ENCODE measurements around the gene CITED2.
"Not testable (repeated sequence)": the region's sequence is repeated elsewhere in the genome, so short reads cannot be mapped to it uniquely, and the experiment has no call there.

Gene CITED2

GRCh38 chr6:139370283-139370998, 4.0 kb downstream of the CITED2 start:
- no peak overlapping the region for H3K4me3 ChIP-seq (ENCODE audit: low read depth, low read length)

DNA sequence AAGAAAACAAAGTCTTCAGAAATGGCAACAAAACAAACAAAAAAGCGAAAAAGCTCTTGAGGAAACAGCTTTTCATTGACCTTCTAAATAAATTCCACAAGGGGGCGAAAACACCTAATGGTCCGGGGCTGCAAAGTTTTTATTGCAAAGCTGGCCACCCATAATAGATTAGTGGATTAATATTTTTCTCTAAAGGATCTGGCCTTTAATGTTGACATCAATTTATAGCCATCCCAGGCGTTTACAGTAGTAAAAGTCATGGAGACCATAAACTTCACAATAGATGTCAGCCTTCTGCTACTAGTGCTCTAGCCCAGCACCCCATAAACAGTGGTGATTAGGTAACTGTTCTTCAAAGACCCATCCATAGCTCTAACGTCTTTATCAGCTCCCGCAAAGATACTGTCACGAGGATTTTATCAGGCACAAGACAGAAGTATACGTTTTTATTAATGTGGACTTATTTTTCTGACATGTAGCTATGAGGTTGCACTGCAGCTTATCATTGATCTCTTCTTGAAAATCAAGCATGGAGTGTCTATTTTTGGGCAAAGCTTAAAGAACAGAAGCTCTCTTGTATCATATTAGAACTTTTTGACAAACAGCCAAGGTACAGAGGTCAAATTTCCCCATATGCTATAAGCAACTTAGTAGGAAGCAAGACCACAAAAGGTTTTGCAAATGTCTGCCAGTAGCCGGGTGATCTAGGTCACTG, 4.7 kb downstream of the CITED2 start:
- peaks cover 28% of the 10 kb centered on the region for H3K4me1 ChIP-seq (ENCODE audit: control insufficient read depth, insufficient read depth, low read length)
- H3K4me3 ChIP-seq (ENCODE audit: low read depth, low read length), result no peak overlapping the region
- H3K9ac ChIP-seq (ENCODE audit: low read depth, low read length), result no peak overlapping the region
- no peaks in the 10 kb centered on the region for H3K9me3 ChIP-seq (ENCODE audit: control insufficient read depth, insufficient read depth, low read length)
- H3K36me3 ChIP-seq (ENCODE audit: control insufficient read depth, insufficient read depth, low read length), result no peaks in the 10 kb centered on the region
- no peaks in the 10 kb centered on the region for H3K27me3 ChIP-seq (ENCODE audit: control insufficient read depth, insufficient read depth, low read length)

More at GRCh38 chr6:139370283-139370998, 4.0 kb downstream of the CITED2 start:
- Histone ChIP-seq H3K27me3 (ENCODE audit: control insufficient read depth, insufficient read depth, low read length) (no peaks in the 10 kb centered on the region), H3K9me3 (ENCODE audit: control insufficient read depth, insufficient read depth, low read length) (no peaks in the 10 kb centered on the region), H3K4me1 (ENCODE audit: control insufficient read depth, insufficient read depth, low read length) (peaks cover 28% of the 10 kb centered on the region), H3K36me3 (ENCODE audit: control insufficient read depth, insufficient read depth, low read length) (no peaks in the 10 kb centered on the region), H3K9ac (ENCODE audit: low read depth, low read length) (no peak overlapping the region)

- Histone ChIP-seq H3K9ac (ENCODE audit: low read depth, low read length) (no peak overlapping the region), H3K4me1 (ENCODE audit: control insufficient read depth, insufficient read depth, low read length) (peaks cover 28% of the 10 kb centered on the region), H3K36me3 (ENCODE audit: control insufficient read depth, insufficient read depth, low read length) (no peaks in the 10 kb centered on the region), H3K9me3 (ENCODE audit: control insufficient read depth, insufficient read depth, low read length) (no peaks in the 10 kb centered on the region), H3K27me3 (ENCODE audit: control insufficient read depth, insufficient read depth, low read length) (no peaks in the 10 kb centered on the region), H3K4me3 (ENCODE audit: low read depth, low read length) (peak overlapping the region; percentile 20)
These were observed 5.4 kb downstream of the CITED2 start for GRCh38 chr6:139369068-139369467.

- H3K9ac ChIP-seq (ENCODE audit: low read depth, low read length), result no peak overlapping the region
- no peaks in the 10 kb centered on the region for H3K36me3 ChIP-seq (ENCODE audit: control insufficient read depth, insufficient read depth, low read length)
- peak overlapping the region; percentile 20 for H3K4me3 ChIP-seq (ENCODE audit: low read depth, low read length)
- peaks cover 28% of the 10 kb centered on the region for H3K4me1 ChIP-seq (ENCODE audit: control insufficient read depth, insufficient read depth, low read length)
- no peaks in the 10 kb centered on the region for H3K27me3 ChIP-seq (ENCODE audit: control insufficient read depth, insufficient read depth, low read length)
- H3K9me3 ChIP-seq (ENCODE audit: control insufficient read depth, insufficient read depth, low read length), result no peaks in the 10 kb centered on the region
These were observed 5.8 kb downstream of the CITED2 start for GRCh38 chr6:139368661-139369060.

- peak overlapping the region; percentile 39 for H3K9ac ChIP-seq (ENCODE audit: low read depth, low read length)
These were observed 6.6 kb downstream of the CITED2 start for GRCh38 chr6:139367810-139368351.

GRCh38 chr6:139364982-139365379, 9.5 kb downstream of the CITED2 start:
- no peaks in the 10 kb centered on the region for H3K36me3 ChIP-seq (ENCODE audit: control insufficient read depth, insufficient read depth, low read length)
- no peak overlapping the region for H3K9ac ChIP-seq (ENCODE audit: low read depth, low read length)
- H3K27me3 ChIP-seq (ENCODE audit: control insufficient read depth, insufficient read depth, low read length), result no peaks in the 10 kb centered on the region
- no peaks in the 10 kb centered on the region for H3K9me3 ChIP-seq (ENCODE audit: control insufficient read depth, insufficient read depth, low read length)
- H3K4me3 ChIP-seq (ENCODE audit: low read depth, low read length), result no peak overlapping the region
- peaks cover 26% of the 10 kb centered on the region for H3K4me1 ChIP-seq (ENCODE audit: control insufficient read depth, insufficient read depth, low read length)

More at GRCh38 chr6:139367810-139368351, 6.6 kb downstream of the CITED2 start:
- peaks cover 28% of the 10 kb centered on the region for H3K4me1 ChIP-seq (ENCODE audit: control insufficient read depth, insufficient read depth, low read length)
- no peak overlapping the region for H3K4me3 ChIP-seq (ENCODE audit: low read depth, low read length)
- H3K36me3 ChIP-seq (ENCODE audit: control insufficient read depth, insufficient read depth, low read length), result no peaks in the 10 kb centered on the region
- H3K27me3 ChIP-seq (ENCODE audit: control insufficient read depth, insufficient read depth, low read length), result no peaks in the 10 kb centered on the region
- no peaks in the 10 kb centered on the region for H3K9me3 ChIP-seq (ENCODE audit: control insufficient read depth, insufficient read depth, low read length)

- H3K4me1 ChIP-seq (ENCODE audit: control insufficient read depth, insufficient read depth, low read length), result peaks cover 22% of the 10 kb centered on the region
- H3K36me3 ChIP-seq (ENCODE audit: control insufficient read depth, insufficient read depth, low read length), result no peaks in the 10 kb centered on the region
- no peaks in the 10 kb centered on the region for H3K9me3 ChIP-seq (ENCODE audit: control insufficient read depth, insufficient read depth, low read length)
- no peak overlapping the region for H3K9ac ChIP-seq (ENCODE audit: low read depth, low read length)
- no peaks in the 10 kb centered on the region for H3K27me3 ChIP-seq (ENCODE audit: control insufficient read depth, insufficient read depth, low read length)
- H3K4me3 ChIP-seq (ENCODE audit: low read depth, low read length), result no peak overlapping the region
These were observed 10.0 kb downstream of the CITED2 start for GRCh38 chr6:139364302-139364981.

DNA sequence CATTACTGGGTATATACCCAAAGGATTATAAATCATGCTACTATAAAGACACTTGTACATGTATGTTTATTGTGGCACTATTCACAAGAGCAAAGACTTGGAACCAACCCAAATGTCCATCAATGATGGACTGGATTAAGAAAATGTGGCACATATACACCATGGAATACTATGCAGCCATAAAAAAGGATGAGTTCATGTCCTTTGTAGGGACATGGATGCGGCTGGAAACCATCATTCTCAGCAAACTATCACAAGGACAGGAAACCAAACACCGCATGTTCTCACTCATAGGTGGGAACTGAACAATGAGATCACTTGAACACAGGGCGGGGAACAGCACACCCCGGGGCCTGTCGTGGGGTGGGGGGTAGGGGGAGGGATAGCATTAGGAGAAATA, 10.7 kb downstream of the CITED2 start:
- not testable (repeated sequence) for H3K9ac ChIP-seq (ENCODE audit: low read depth, low read length); H3K4me3 ChIP-seq (ENCODE audit: low read depth, low read length); H3K27me3 ChIP-seq (ENCODE audit: control insufficient read depth, insufficient read depth, low read length); H3K36me3 ChIP-seq (ENCODE audit: control insufficient read depth, insufficient read depth, low read length); H3K9me3 ChIP-seq (ENCODE audit: control insufficient read depth, insufficient read depth, low read length)
- H3K4me1 ChIP-seq (ENCODE audit: control insufficient read depth, insufficient read depth, low read length), result peaks cover 16% of the 10 kb centered on the region

GRCh38 chr6:139363123-139363522, 11.3 kb downstream of the CITED2 start:
- H3K9me3 ChIP-seq (ENCODE audit: control insufficient read depth, insufficient read depth, low read length); H3K9ac ChIP-seq (ENCODE audit: low read depth, low read length); H3K36me3 ChIP-seq (ENCODE audit: control insufficient read depth, insufficient read depth, low read length); H3K27me3 ChIP-seq (ENCODE audit: control insufficient read depth, insufficient read depth, low read length); H3K4me3 ChIP-seq (ENCODE audit: low read depth, low read length); H3K4me1 ChIP-seq (ENCODE audit: control insufficient read depth, insufficient read depth, low read length): not testable (repeated sequence)

- H3K4me3 ChIP-seq (ENCODE audit: low read depth, low read length), result no peak overlapping the region
- no peak overlapping the region for H3K9ac ChIP-seq (ENCODE audit: low read depth, low read length)
- H3K27me3 ChIP-seq (ENCODE audit: control insufficient read depth, insufficient read depth, low read length), result no peaks in the 10 kb centered on the region
- H3K9me3 ChIP-seq (ENCODE audit: control insufficient read depth, insufficient read depth, low read length), result no peaks in the 10 kb centered on the region
- no peaks in the 10 kb centered on the region for H3K36me3 ChIP-seq (ENCODE audit: control insufficient read depth, insufficient read depth, low read length)
- no peaks in the 10 kb centered on the region for H3K4me1 ChIP-seq (ENCODE audit: control insufficient read depth, insufficient read depth, low read length)
These were observed 13.2 kb downstream of the CITED2 start for GRCh38 chr6:139361211-139361610.

- Histone ChIP-seq H3K27me3 (ENCODE audit: control insufficient read depth, insufficient read depth, low read length) (no peaks in the 10 kb centered on the region), H3K9me3 (ENCODE audit: control insufficient read depth, insufficient read depth, low read length) (no peaks in the 10 kb centered on the region), H3K9ac (ENCODE audit: low read depth, low read length) (no peak overlapping the region), H3K4me3 (ENCODE audit: low read depth, low read length) (no peak overlapping the region), H3K36me3 (ENCODE audit: control insufficient read depth, insufficient read depth, low read length) (no peaks in the 10 kb centered on the region), H3K4me1 (ENCODE audit: control insufficient read depth, insufficient read depth, low read length) (no peaks in the 10 kb centered on the region)
These were observed 17.5 kb downstream of the CITED2 start for GRCh38 chr6:139356924-139357323.
